ENCODE data around the gene GFER. TPM values are rescaled to one million over a fixed set of nuclear protein-coding genes. Genes with fewer than 3 reads are reported as not detected.
A peak's percentile ranks its signal among the peaks of the same experiment; 100 is the strongest.

The GFER gene
- total and polyA plus RNA-seq, 9 of the 15 experiments (the other 6 are each of a cell fraction or from before 2014, with no cell fraction given) = 4.3 to 53.7 (median 19.8) TPM

- TF ChIP-seq RERE (CRISPR knock-in tag; IDR thresholded peaks at IDR 0.05; ENCODE audit: borderline replicate concordance) = no peak
- TF ChIP-seq ELF2 (CRISPR knock-in tag; IDR thresholded peaks at IDR 0.05) = no peak
- no peak for TF ChIP-seq TRIM25 (IDR thresholded peaks at IDR 0.05; ENCODE audit: borderline replicate concordance)
- no peak for TF ChIP-seq SP2 (IDR thresholded peaks at IDR 0.05; ENCODE audit: extremely low read depth, low read depth, low read length, poor library complexity, severe bottlenecking)
- no peak for TF ChIP-seq BACH1 (tag; IDR thresholded peaks at IDR 0.05)
- TF ChIP-seq RNF219 (CRISPR knock-in tag; IDR thresholded peaks at IDR 0.05) = no peak
- no peak for TF ChIP-seq PYGO2 (tag; IDR thresholded peaks at IDR 0.05)
- TF ChIP-seq ELF4 (CRISPR knock-in tag; IDR thresholded peaks at IDR 0.05) = no peak
- no peak for TF ChIP-seq FOXO4 (CRISPR knock-in tag; IDR thresholded peaks at IDR 0.05)
- TF ChIP-seq SUPT5H (IDR thresholded peaks at IDR 0.05) = peak; percentile 29; the same call in 1 of the 2 replicates
- TF ChIP-seq ZNF57 (CRISPR knock-in tag; IDR thresholded peaks at IDR 0.05) = no peak
- peak; percentile 57; the same call in 1 of the 2 replicates for TF ChIP-seq KLF1 (tag; IDR thresholded peaks at IDR 0.05)
- no peak for TF ChIP-seq BRD4 (IDR thresholded peaks at IDR 0.05)
- peak in 1 of 2 experiments; percentile 27; a peak in 2 of 4 replicates for TF ChIP-seq NRF1 (conservative IDR thresholded peaks at IDR 0.05 in 1 of 2, IDR thresholded peaks at IDR 0.05 in 1 of 2)
Measured at GRCh38 chr16:2003827-2004641, 20.0 kb downstream of the GFER start (continued).
